Activated CD4-positive, alpha-beta T cell treated with anti-CD3 and anti-CD28 coated beads, Interleukin-2, amount 50 U/mL, for 24 hours (primary cell): Measurements from ENCODE around the gene PEMT.
"Not testable (repeated sequence)": the region's sequence is repeated elsewhere in the genome, so short reads cannot be mapped to it uniquely, and the experiment has no call there.

Experiments
- DNase-seq, 2 donors: peaks; one replicate each; pipeline ENCODE4 v3.0.0-alpha.2; 2020; ENCODE audit warnings: low read depth in 1 of 2, low spot score in 1 of 2

Gene PEMT

GRCh38 chr17:17491546-17491988 lies 99.9 kb downstream of the PEMT start:
- no peak for DNase-seq

GRCh38 chr17:17491031-17491471 lies 100.5 kb downstream of the PEMT start:
- DNase-seq: no peak

GRCh38 chr17:17487998-17488397 lies 103.5 kb downstream of the PEMT start:
- no peak for DNase-seq

GRCh38 chr17:17486416-17486815 lies 105.1 kb downstream of the PEMT start:
- not testable (repeated sequence) for DNase-seq

- no peak for DNase-seq
Measured at GRCh38 chr17:17485420-17485819, 106.1 kb downstream of the PEMT start.

GRCh38 chr17:17484451-17484899 lies 107.0 kb downstream of the PEMT start:
- peak in 1 of 2 donors; percentile 26 for DNase-seq

GRCh38 chr17:17481860-17482259 lies 109.6 kb downstream of the PEMT start:
- no peak for DNase-seq

GRCh38 chr17:17480593-17481148 lies 110.8 kb downstream of the PEMT start:
- no peak for DNase-seq

GRCh38 chr17:17479209-17479608 lies 112.3 kb downstream of the PEMT start:
- no peak for DNase-seq

GRCh38 chr17:17476865-17477467 lies 114.5 kb downstream of the PEMT start, which contains the start of gene MED9:
Gene MED9 (plus strand): TSS chr17:17477000. CDS start chr17:17477042, 42 bp downstream.
- peak; percentile 92 to 93 for DNase-seq

- no peak for DNase-seq
Measured at GRCh38 chr17:17474341-17474740, 117.2 kb downstream of the PEMT start.

- no peak for DNase-seq
Measured at GRCh38 chr17:17472333-17472920, 119.1 kb downstream of the PEMT start.

- no peak for DNase-seq
Measured at GRCh38 chr17:17469996-17470395, 121.5 kb downstream of the PEMT start.

GRCh38 chr17:17469358-17469757 lies 122.2 kb downstream of the PEMT start:
- DNase-seq: no peak

GRCh38 chr17:17468217-17469010 lies 123.1 kb downstream of the PEMT start:
- no peak for DNase-seq

- no peak for DNase-seq
Measured at GRCh38 chr17:17467720-17468119, 123.8 kb downstream of the PEMT start.

GRCh38 chr17:17467016-17467415 lies 124.5 kb downstream of the PEMT start:
- no peak for DNase-seq

- no peak for DNase-seq
Measured at GRCh38 chr17:17466511-17466910, 125.0 kb downstream of the PEMT start.

- not testable (repeated sequence) for DNase-seq
Measured at GRCh38 chr17:17465878-17466277, 125.6 kb downstream of the PEMT start.

GRCh38 chr17:17463821-17464220 lies 127.7 kb downstream of the PEMT start:
- DNase-seq: no peak

GRCh38 chr17:17462048-17462824 lies 129.3 kb downstream of the PEMT start:
- DNase-seq: no peak
